NT2/D1 (cell line): ENCODE results near the gene METTL9.
"Not testable (repeated sequence)": the region's sequence is repeated elsewhere in the genome, so short reads cannot be mapped to it uniquely, and the experiment has no call there.

ENCODE experiments used
- DNase-seq: peaks from one replicate; pipeline ENCODE4 v3.0.0-alpha.2; 2011; ENCODE audit warnings: low read depth, low spot score
- H3K27me3 ChIP-seq: 2 replicates; pipeline ENCODE4 v1.6.0; 2011; ENCODE audit warnings: mild to moderate bottlenecking; ENCODE audit not compliant: insufficient read length, insufficient read depth
- H3K36me3 ChIP-seq: 2 replicates; pipeline ENCODE4 v1.6.1; 2011; ENCODE audit warnings: mild to moderate bottlenecking, low read length, mixed read lengths; ENCODE audit not compliant: insufficient read depth, insufficient read length
- H3K4me1 ChIP-seq: 2 replicates; pipeline ENCODE4 v1.5.1; 2011; ENCODE audit not compliant: insufficient read depth, insufficient read length
- H3K4me3 ChIP-seq: 2 replicates; pipeline ENCODE4 v1.5.1; 2011; ENCODE audit warnings: low read depth; ENCODE audit not compliant: insufficient read length
- H3K9ac ChIP-seq: 2 replicates; pipeline ENCODE4 v1.6.0; 2011; ENCODE audit warnings: low read depth; ENCODE audit not compliant: insufficient read length
- H3K9me3 ChIP-seq: 2 replicates; pipeline ENCODE4 v1.5.1; 2011; ENCODE audit warnings: mild to moderate bottlenecking, low read length; ENCODE audit not compliant: insufficient read depth
- SUZ12 ChIP-seq: IDR thresholded peaks from 2 replicates; pipeline ENCODE4 v1.6.1; 2011; ENCODE audit not compliant: insufficient read length, insufficient read depth; ENCODE audit errors: extremely low read depth
- YY1 ChIP-seq: IDR thresholded peaks from 2 replicates; pipeline ENCODE4 v1.6.1; 2011; ENCODE audit not compliant: insufficient read length, insufficient read depth
- ZNF274 ChIP-seq: IDR thresholded peaks from 2 replicates; pipeline ENCODE4 v1.6.1; 2011; ENCODE audit warnings: mild to moderate bottlenecking, low read depth, low read length

The METTL9 gene

GRCh38 chr16:21628121-21628726, 28.8 kb downstream of the METTL9 start:
- peaks cover 39% of the 10 kb centered on the region for H3K36me3 ChIP-seq
- H3K4me1 ChIP-seq, result no peaks in the 10 kb centered on the region
- no peak overlapping the region for H3K4me3 ChIP-seq
- no peak for DNase-seq
- H3K9ac ChIP-seq, result no peak overlapping the region
- no peaks in the 10 kb centered on the region for H3K27me3 ChIP-seq
- no peak for TF ChIP-seq ZNF274
- no peak for TF ChIP-seq SUZ12
- no peak for TF ChIP-seq YY1
- peaks cover 25% of the 10 kb centered on the region; the same call in 1 of the 2 replicates for H3K9me3 ChIP-seq

GRCh38 chr16:21628772-21629171, 29.4 kb downstream of the METTL9 start:
- Histone ChIP-seq H3K27me3 (no peaks in the 10 kb centered on the region), H3K36me3 (peaks cover 39% of the 10 kb centered on the region), H3K9me3 (peaks cover 25% of the 10 kb centered on the region; the same call in 1 of the 2 replicates), H3K4me3 (no peak overlapping the region), H3K4me1 (no peaks in the 10 kb centered on the region), H3K9ac (no peak overlapping the region)
- DNase-seq, result no peak
- TF ChIP-seq ZNF274 (no peak), YY1 (no peak), SUZ12 (no peak)

- not testable (repeated sequence) for H3K4me3 ChIP-seq, H3K9ac ChIP-seq, H3K27me3 ChIP-seq, DNase-seq, H3K4me1 ChIP-seq
- Histone ChIP-seq H3K9me3 (peaks cover 25% of the 10 kb centered on the region; the same call in 1 of the 2 replicates), H3K36me3 (peaks cover 44% of the 10 kb centered on the region)
Measured at GRCh38 chr16:21629616-21630539, 30.5 kb downstream of the METTL9 start.

GRCh38 chr16:21630866-21631265, 31.5 kb downstream of the METTL9 start:
- peaks cover 25% of the 10 kb centered on the region; the same call in 1 of the 2 replicates for H3K9me3 ChIP-seq
- H3K36me3 ChIP-seq, result peaks cover 35% of the 10 kb centered on the region
- not testable (repeated sequence) for DNase-seq, H3K27me3 ChIP-seq, H3K4me3 ChIP-seq, H3K9ac ChIP-seq, H3K4me1 ChIP-seq

- H3K9ac ChIP-seq, H3K27me3 ChIP-seq, H3K4me1 ChIP-seq, H3K4me3 ChIP-seq, DNase-seq: not testable (repeated sequence)
- Histone ChIP-seq H3K36me3 (peaks cover 34% of the 10 kb centered on the region), H3K9me3 (peaks cover 27% of the 10 kb centered on the region; the same call in 1 of the 2 replicates)
Measured at GRCh38 chr16:21631376-21631775, 32.0 kb downstream of the METTL9 start.

GRCh38 chr16:21631951-21632575, 32.7 kb downstream of the METTL9 start:
- H3K4me1 ChIP-seq, DNase-seq, H3K4me3 ChIP-seq, H3K9ac ChIP-seq, H3K27me3 ChIP-seq: not testable (repeated sequence)
- peaks cover 27% of the 10 kb centered on the region for H3K36me3 ChIP-seq
- peaks cover 29% of the 10 kb centered on the region; the same call in 1 of the 2 replicates for H3K9me3 ChIP-seq

- DNase-seq, result no peak
- Histone ChIP-seq H3K9ac (no peak overlapping the region), H3K27me3 (no peaks in the 10 kb centered on the region), H3K36me3 (peaks cover 20% of the 10 kb centered on the region), H3K4me1 (peaks cover 2% of the 10 kb centered on the region), H3K4me3 (no peak overlapping the region), H3K9me3 (peaks cover 16% of the 10 kb centered on the region; the same call in 1 of the 2 replicates)
- TF ChIP-seq YY1, result no peak
- TF ChIP-seq SUZ12, result no peak
- TF ChIP-seq ZNF274, result no peak
Measured at GRCh38 chr16:21634216-21634615, 34.8 kb downstream of the METTL9 start.

- DNase-seq, H3K9ac ChIP-seq, H3K27me3 ChIP-seq, H3K4me3 ChIP-seq, H3K9me3 ChIP-seq, H3K4me1 ChIP-seq: not testable (repeated sequence)
- H3K36me3 ChIP-seq, result peaks cover 13% of the 10 kb centered on the region
Measured at GRCh38 chr16:21635694-21636093, 36.3 kb downstream of the METTL9 start.
